Cardiac muscle cell (in vitro differentiated cells and primary cell): ENCODE measurements around the gene LRIT2. TPM values are rescaled to one million over a fixed set of nuclear protein-coding genes. Genes with fewer than 3 reads are reported as not detected.
A peak's percentile ranks its signal among the peaks of the same experiment; 100 is the strongest.

Experiments
- DNase-seq, 2 donors: peaks; one replicate each; pipeline versions ENCODE4 v3.0.0 to v3.0.0-alpha.2; 2010 to 2017; ENCODE audit warnings: low read depth in 1 of 2, low spot score in 1 of 2
- H3K27ac ChIP-seq: fragments of 200-600 bp; sonication (generic); 2 replicates; pipeline ENCODE4 v1.5.1; 2016
- H3K27me3 ChIP-seq: fragments of 200-600 bp; sonication (generic); 2 replicates; pipeline ENCODE4 v1.6.0; 2016; ENCODE audit warnings: control low read depth
- H3K36me3 ChIP-seq: fragments of 200-600 bp; sonication (generic); 2 replicates; pipeline ENCODE4 v1.5.1; 2016; ENCODE audit warnings: control low read depth
- H3K4me1 ChIP-seq: fragments of 200-600 bp; sonication (generic); 2 replicates; pipeline ENCODE4 v1.8.1; 2017; ENCODE audit warnings: low read depth, mild to moderate bottlenecking, mixed run types
- H3K4me3 ChIP-seq: fragments of 200-600 bp; sonication (generic); 2 replicates; pipeline ENCODE4 v1.5.1; 2016; ENCODE audit warnings: mild to moderate bottlenecking
- H3K9me3 ChIP-seq: fragments of 200-600 bp; sonication (generic); 2 replicates; pipeline ENCODE4 v1.5.1; 2017; ENCODE audit warnings: low read depth, mild to moderate bottlenecking, control low read depth
- polyA plus RNA-seq: library from polyadenylated mRNA; unstranded; fragments of >200 nt; fragmentation: Nextera tagmentation; extraction: Ambion mirVana; gene quantifications from 2 replicates; pipeline ENCODE4 v1.2.1, GENCODE V29; 2016
- total RNA-seq: library from RNA; depleted of rRNA; stranded (reverse); fragments of >200 nt; gene quantifications from 2 replicates; pipeline ENCODE4 v1.2.3, GENCODE V29; 2016
- TF ChIP-seq, protein P1 (sequence below): IDR thresholded peaks from 2 replicates; pipeline ENCODE4 v1.5.1; 2012; ENCODE audit warnings: low read depth, mild to moderate bottlenecking, low read length

LRIT2 gene
- total and polyA plus RNA-seq, 2 experiments from 2014 or later, result not detected

- no peak overlapping the region for H3K27ac ChIP-seq
- peaks cover 3% of the 10 kb centered on the region for H3K27me3 ChIP-seq
- H3K4me3 ChIP-seq, result no peak overlapping the region
- DNase-seq, result no peak
- no peaks in the 10 kb centered on the region for H3K36me3 ChIP-seq
- no peaks in the 10 kb centered on the region for H3K4me1 ChIP-seq
- no peaks in the 10 kb centered on the region for H3K9me3 ChIP-seq
- TF ChIP-seq, protein P1, sequence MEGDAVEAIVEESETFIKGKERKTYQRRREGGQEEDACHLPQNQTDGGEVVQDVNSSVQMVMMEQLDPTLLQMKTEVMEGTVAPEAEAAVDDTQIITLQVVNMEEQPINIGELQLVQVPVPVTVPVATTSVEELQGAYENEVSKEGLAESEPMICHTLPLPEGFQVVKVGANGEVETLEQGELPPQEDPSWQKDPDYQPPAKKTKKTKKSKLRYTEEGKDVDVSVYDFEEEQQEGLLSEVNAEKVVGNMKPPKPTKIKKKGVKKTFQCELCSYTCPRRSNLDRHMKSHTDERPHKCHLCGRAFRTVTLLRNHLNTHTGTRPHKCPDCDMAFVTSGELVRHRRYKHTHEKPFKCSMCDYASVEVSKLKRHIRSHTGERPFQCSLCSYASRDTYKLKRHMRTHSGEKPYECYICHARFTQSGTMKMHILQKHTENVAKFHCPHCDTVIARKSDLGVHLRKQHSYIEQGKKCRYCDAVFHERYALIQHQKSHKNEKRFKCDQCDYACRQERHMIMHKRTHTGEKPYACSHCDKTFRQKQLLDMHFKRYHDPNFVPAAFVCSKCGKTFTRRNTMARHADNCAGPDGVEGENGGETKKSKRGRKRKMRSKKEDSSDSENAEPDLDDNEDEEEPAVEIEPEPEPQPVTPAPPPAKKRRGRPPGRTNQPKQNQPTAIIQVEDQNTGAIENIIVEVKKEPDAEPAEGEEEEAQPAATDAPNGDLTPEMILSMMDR, result no peak
These were observed 7.6 kb downstream of the LRIT2 start for GRCh38 chr10:84217746-84218145.

- TF ChIP-seq, protein P1, result no peak
These were observed 8.5 kb downstream of the LRIT2 start for GRCh38 chr10:84216834-84217233.

GRCh38 chr10:84214612-84215235 lies 10.6 kb downstream of the LRIT2 start:
- Histone ChIP-seq H3K27ac (no peak overlapping the region), H3K36me3 (no peaks in the 10 kb centered on the region), H3K9me3 (no peaks in the 10 kb centered on the region), H3K4me1 (no peaks in the 10 kb centered on the region), H3K27me3 (no peaks in the 10 kb centered on the region), H3K4me3 (no peak overlapping the region)
- TF ChIP-seq, protein P1, result peak; percentile 41
- DNase-seq, result peak in 1 of 2 donors; percentile 6

More at GRCh38 chr10:84216834-84217233, 8.5 kb downstream of the LRIT2 start:
- H3K36me3 ChIP-seq, result no peaks in the 10 kb centered on the region
- H3K4me3 ChIP-seq, result no peak overlapping the region
- H3K27ac ChIP-seq, result no peak overlapping the region
- no peaks in the 10 kb centered on the region for H3K9me3 ChIP-seq
- no peak for DNase-seq
- peaks cover under 1% of the 10 kb centered on the region for H3K27me3 ChIP-seq
- H3K4me1 ChIP-seq, result no peaks in the 10 kb centered on the region

- Histone ChIP-seq H3K27ac (no peak overlapping the region), H3K9me3 (no peaks in the 10 kb centered on the region), H3K27me3 (no peaks in the 10 kb centered on the region), H3K36me3 (no peaks in the 10 kb centered on the region), H3K4me3 (no peak overlapping the region), H3K4me1 (no peaks in the 10 kb centered on the region)
- DNase-seq, result no peak
- TF ChIP-seq, protein P1, result no peak
These were observed 11.2 kb downstream of the LRIT2 start for GRCh38 chr10:84214046-84214572.

DNA sequence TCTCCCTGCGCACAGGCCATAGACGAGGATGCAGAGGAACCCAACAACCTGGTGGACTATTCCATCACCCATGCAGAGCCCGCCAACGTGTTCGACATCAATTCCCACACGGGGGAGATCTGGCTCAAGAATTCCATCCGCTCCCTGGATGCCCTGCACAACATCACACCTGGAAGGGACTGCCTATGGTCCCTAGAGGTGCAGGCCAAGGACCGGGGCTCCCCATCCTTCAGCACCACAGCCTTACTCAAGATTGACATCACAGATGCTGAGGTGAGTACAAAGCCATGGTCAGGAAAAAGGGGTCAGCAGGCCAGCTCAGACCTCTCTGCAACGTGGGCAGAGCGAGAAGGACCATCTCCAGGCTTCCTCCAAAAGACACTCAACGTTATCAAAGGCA lies 12.3 kb downstream of the LRIT2 start:
- H3K4me3 ChIP-seq, result no peak overlapping the region
- H3K27ac ChIP-seq, result no peak overlapping the region
- no peaks in the 10 kb centered on the region for H3K4me1 ChIP-seq
- peaks cover 3% of the 10 kb centered on the region for H3K27me3 ChIP-seq
- TF ChIP-seq, protein P1, result no peak
- no peak for DNase-seq
- no peaks in the 10 kb centered on the region for H3K9me3 ChIP-seq
- no peaks in the 10 kb centered on the region for H3K36me3 ChIP-seq
